Activated CD4-positive, CD25-positive, alpha-beta regulatory T cell treated with anti-CD3 and anti-CD28 coated beads, Interleukin-2, amount 50 U/mL, for 72 hours (primary cell): ENCODE results near the gene PDE7B.

Source experiments
- DNase-seq: peaks from one replicate; pipeline ENCODE4 v3.0.0; 2021

PDE7B gene

DNA sequence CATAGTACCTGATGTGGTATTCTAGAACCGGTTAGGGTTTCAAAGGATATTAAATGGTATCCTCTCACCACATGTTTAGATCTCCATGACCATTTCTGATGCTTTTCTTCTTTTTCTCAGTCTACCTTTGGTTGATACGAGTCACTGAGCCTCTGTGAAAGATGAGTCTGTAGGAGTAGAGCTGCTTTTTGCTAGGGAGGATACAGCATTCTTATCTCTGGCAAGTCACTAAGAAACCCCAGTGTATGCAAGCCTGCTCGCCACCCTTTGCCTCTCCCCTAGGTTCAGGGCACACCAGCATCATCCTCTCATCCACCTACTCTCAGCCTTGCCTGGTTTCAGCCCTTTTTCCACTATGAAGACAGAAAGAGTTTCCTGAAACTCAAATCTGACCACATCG lies 308.7 kb downstream of the PDE7B start:
- DNase-seq: no peak

DNA sequence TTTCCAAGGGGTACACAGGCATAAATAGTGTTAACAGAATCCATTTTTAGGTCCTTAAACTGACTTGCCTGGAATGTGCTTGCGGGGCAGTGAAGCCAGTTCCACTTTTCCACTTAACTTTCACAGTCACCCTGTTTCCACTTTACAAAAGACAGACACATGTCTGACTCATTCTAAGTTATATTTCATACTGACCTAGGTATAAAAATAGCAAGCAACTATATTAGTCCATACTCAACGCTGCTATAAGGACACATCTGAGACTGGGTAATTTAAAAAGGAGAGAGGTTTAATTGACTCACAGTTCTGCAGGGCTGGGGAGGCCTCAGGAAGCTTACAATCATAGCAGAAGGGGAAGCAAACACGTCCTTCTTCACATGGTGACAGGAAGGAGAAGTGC lies 310.4 kb downstream of the PDE7B start:
- DNase-seq: no peak

DNA sequence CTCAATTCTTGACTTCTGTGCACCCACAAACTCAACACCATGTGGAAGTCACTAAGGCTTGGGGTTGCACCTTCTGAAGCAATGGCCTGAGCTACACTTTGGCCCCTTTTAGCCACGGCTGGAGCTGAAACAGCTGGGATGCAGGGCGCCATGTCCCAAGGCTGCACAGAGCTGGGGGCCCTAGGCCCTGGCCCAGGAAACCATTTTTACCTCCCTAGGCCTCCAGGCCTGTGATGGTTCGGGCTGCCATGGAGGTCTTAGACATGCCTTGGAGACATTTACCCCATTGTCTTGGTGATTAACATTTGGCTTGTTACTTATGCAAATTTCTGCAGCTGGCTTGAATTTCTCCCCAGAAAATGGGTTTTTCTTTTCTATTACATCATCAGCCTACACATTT lies 311.8 kb downstream of the PDE7B start:
- DNase-seq: no peak

DNA sequence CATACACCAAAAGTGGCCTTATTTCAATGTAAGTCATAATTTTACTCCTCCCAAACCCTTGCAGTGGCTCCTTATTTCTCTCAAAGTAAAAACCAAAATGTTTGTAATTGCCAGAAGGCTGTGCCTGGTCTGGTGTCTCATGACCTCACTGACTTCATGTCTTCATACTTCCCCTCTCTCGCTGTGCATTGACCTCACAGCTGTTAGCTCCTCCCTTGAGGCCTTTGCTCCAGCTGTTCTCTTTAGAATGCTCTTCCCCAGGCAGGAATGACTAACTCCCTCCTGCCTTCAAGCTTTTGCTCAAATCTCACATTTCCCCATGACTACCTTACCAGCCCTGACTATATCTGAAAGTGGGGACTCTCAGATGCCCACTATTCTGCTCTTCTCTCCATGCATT lies 315.3 kb downstream of the PDE7B start:
- DNase-seq: no peak

DNA sequence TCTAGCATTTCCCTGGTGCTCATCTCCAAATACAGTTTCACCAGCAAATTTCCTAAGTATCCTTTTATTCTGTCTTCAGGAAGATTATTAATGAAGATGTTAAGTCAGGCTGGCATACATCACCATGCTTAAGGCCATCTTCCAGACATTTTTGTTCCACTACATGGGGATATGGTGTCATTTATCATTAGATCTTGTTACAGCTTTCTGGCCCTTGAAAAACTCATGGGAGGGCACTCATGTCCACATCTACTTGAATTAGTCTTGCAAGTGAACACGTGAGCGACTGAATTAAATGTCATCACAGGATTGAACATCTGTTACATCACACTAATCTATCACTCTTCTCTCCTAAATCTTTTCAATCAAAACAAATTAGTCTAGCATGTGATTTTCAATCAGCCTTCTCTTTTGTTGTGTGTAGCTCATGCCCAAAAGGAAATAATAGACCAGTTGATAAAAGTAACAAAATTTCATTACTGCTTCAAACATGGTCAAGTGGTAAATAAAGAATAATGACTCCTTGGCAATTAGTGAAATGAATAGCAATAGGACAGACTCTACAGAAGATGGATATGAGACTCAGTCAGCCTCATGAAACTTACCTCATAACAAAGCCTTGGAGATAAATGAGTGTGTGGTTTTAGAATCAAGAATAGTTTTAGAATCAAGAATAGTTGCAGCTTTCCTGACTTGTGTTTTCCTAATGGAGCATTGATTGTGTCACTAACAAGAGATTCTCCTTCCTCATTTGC lies 318.1 kb downstream of the PDE7B start:
- DNase-seq: no peak

DNA sequence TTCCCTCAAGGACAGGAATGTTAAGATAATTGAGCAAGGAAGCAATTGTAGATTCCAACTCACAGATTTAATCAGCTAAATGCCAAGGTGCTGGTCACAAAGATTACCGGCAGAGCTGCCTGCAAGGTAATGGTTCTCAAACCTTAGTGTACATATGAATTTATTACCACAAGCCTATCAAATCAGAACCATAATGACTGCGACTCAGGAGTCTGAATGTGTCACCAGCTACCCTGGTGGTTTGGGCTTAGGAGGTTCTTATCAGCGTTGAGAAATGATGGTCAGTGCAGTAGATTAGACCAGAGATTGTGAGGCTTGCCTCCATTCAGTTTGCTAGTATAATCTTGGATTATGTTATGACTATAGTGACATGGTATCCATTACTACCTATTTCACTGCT lies 319.7 kb downstream of the PDE7B start:
- no peak for DNase-seq

DNA sequence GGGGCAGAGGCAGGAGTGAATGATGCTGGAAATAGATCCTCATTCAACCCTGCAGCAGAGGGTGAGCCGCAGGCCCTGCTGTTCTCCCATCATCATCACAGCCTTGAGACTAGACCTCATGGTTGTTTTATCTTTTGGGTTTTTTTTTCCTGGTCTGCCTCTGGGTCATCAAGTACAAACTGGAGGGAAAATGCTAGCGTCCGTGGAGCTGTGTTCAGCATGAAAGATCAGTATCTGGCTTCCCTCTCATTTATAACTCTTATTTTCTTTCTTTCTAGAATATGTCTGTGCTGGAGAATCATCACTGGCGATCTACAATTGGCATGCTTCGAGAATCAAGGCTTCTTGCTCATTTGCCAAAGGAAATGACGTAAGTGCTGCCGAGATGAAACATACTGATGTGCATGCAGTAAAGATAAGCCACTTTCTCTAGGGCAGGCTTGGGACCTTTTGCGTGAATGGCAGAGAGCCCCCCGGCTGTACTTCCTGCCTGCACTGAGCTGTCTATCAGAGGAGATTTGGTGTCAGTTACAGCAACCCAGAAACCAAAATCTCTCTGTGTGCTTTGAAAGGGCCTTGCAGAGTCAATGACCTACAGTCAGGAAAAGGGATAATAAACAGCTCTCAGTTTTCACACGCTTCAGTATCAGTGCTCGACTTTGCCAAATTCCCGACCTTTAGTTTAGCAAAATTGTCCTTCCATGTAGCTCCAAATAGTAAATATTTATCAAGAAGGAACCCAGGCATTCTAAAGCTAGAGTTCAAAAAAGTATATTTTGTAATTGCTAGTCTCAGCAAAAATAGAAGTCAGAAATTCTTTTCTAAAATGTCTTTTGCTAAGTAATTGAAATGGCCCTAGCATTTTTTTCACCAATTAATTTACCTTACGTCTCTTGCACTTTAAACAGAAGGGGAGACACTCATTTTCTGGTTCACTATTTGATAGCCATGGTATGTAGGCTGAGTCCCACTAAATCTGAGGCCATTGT lies 322.3 kb downstream of the PDE7B start:
- no peak for DNase-seq

DNA sequence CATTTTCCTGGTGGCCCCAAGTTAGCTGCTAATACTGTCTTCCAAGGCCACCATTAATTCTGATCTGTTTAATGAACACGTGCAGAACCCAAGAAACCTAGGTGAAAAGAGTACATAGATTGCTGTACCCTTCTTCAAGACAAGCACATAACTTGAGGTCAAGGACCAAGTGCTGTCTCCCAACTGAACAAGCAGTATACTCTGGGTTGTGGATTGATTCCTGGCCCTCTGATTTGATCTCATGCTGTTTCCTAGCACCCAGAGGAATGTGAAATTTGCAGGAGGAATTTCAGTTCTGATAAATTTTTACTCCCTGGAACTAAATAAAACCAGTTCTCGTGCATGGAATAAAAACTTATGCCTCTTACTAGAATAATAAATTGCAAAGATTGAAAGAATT lies 323.0 kb downstream of the PDE7B start:
- no peak for DNase-seq

DNA sequence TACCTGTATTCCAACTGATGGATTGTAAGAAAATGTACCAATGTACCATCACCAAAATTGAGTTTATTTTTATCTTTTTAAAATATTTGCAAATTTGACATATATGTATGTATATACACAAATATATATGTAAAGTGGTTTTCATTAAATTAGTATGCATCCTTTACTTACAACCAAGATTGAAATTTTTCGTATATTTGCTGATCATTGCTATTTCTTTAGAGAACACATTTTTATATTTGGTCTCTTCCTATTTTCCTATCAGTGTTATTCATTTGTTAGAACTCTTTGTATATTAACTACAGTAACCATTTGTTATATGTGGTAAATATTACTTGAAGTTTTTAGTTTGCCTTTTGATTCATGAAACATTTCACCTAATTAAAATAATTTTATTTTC lies 324.4 kb downstream of the PDE7B start:
- no peak for DNase-seq

DNA sequence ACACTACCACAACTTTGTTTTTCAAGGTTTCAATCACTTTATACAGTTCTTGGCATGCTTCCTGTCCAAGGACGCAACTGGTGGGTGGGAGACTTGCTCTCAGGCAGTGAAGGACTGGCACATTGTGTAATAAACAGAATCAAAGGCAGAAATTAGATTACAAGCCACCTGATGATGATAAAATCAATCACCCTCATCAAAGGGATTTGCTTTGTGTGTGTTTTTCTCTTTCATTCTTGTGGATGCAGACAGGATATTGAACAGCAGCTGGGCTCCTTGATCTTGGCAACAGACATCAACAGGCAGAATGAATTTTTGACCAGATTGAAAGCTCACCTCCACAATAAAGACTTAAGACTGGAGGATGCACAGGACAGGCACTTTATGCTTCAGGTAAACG lies 327.2 kb downstream of the PDE7B start:
- DNase-seq: no peak

DNA sequence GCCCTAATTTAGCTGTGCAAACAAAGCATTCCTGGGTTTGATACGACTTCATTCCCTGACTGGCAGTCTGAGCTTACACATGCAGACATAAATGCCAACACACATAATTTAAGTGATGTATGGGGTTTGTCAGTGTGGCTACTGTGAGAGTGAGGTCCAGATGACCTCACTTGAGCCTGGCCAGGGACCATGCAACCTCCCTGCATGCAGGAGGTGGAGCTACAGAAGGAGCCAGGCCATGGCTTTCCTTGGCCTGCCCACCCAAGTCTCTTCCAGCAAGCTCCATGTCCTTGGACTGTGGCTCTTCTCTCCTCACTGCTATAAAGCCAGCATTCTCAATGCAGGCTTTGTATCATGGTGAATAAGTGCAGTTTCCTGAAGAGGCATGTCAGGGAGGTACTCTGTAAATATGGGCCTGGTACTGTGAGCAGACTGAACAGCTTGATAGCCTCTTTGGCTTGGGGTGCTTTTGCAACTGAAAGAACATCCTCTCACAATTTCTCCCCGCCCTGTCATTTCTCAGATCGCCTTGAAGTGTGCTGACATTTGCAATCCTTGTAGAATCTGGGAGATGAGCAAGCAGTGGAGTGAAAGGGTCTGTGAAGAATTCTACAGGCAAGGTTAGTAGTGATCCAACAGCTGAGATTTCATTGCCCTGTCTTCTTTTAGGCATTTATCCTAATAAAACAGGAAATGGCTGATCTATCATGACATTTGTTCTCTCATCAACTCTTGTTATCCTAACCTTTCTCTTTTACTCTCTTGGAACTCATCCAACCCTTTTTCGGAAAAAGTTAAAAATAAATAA lies 329.4 kb downstream of the PDE7B start:
- DNase-seq: no peak

DNA sequence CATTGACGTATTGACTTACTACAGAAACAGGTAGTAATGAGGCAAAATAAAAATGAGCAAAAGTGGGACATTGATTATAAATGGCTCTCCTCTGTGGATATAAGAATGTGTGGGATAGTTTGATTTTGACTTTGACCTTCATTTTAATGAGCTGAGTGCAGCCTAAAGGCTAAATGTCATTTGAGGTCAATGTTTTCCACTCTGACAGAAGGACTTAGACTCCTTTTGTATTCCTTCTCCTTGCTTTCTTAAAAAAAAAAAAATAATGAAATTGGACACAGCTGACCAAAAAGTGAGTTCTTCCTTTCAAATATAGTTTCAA lies 330.0 kb downstream of the PDE7B start:
- no peak for DNase-seq

DNA sequence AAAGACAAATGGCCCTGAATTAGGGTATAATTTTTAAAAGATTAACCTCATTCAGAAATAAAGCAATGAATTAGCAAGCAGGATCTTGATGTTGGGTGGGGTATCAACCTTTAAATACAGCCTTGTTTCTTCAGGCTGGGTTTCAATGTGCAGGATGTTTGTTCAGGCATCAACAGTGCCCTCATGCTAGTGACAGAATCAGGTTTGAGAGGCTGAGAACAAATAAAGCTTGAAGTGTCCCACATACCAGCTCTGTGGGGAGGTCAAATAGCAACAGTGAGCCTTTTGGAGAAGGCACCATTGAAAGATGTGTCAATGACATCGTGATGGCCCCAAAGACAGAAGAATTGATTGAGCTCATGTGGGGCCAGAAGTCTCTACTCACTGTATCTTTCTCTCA lies 330.4 kb downstream of the PDE7B start:
- DNase-seq: no peak

DNA sequence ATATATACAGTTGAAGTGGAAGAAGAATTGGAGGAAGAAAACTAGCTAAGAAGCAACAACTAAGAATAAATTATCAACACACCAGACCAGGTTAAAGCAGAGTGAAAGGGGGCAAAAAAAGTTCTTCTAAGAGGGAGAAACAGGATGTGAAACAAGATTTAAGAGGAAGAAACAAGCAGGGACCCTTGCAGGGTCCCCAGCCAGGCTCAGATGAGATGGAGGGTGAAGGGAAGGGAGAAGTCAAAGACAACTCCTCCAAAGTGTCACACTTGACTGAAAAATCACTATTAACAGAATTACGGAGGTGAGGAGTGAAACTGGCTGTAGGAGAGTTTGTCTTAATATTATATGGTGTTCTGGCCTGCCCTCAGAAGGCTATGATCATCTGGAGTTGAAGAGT lies 333.2 kb downstream of the PDE7B start:
- no peak for DNase-seq

DNA sequence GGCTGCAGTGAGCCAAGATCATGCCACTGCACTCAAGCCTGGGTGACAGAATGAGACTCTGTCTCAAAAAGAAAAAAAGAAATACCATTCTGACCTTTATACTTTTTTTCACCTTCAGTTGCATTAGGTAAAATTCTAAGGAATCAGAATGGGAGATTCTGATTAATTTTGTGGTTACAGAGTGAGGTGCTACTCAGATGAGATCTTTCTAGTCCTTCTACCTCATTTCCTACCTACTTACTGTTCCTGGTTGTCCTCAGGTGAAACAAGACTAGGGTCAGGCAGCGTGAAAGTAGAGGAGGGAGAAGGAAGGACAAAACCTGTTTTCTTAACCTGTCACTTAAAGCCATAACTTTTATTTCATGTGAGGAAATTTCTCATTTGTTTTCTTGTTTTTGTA lies 334.9 kb downstream of the PDE7B start:
- no peak for DNase-seq

DNA sequence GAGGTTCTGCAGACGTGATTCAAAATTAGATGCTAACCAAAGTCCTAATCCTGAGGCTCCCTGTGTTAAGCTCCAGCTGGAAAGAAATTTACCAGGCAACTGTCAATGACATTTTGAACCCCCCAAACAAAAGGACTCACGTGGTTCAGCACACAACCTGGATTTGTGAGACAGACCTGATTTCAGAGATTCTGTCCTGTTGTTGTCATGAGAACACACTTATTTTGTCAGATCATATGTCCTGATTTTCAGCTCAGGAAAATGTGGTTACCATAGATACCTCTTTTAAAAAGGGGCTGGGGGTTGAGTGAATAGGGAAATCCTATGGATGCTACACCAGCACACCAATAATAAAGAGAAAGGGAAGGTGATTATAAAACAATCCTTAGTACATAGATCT lies 337.0 kb downstream of the PDE7B start:
- no peak for DNase-seq

DNA sequence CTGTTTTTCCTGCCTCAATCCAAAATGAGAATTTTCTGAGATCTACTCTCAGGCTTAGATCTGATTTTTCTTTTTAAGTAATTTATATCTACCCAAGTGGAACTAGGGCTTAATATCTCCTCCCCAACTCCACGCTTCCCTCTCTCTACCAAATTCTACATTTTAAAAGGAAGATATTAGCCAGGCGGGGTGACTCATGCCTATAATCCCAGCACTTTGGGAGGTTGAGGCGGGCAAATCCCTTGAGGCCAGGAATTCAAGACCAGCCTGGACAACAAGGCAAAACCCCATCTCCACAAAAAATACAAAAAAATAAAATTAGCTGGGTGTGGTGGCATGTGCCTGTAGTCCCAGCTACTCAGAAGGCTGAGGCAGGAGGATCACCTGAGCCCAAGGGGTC lies 337.6 kb downstream of the PDE7B start:
- DNase-seq: no peak

DNA sequence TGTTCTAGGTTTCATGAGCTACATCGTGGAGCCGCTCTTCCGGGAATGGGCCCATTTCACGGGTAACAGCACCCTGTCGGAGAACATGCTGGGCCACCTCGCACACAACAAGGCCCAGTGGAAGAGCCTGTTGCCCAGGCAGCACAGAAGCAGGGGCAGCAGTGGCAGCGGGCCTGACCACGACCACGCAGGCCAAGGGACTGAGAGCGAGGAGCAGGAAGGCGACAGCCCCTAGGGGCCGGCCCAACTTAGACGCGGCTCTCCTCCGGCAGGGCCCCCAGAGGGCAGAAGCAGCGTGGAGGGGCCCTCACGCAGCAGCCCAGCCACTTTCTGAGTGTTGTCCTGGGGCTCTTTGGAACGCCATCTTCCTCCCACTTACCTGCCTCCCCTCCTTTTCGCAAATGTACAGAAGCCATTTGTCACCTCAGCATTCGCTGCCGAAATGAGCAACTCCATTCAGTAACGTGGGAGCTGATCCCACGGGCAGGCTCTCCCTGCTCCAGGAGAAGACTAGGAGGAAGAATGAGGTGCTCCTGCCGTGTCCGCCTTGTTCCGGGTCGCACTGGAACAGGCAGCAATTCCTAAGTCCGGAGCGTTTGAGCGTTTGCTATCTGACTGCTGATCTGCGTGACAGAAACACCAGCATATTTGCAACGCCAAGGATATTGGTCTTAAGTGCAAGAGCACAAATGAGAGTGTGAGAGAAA lies 340.3 kb downstream of the PDE7B start:
- no peak for DNase-seq

DNA sequence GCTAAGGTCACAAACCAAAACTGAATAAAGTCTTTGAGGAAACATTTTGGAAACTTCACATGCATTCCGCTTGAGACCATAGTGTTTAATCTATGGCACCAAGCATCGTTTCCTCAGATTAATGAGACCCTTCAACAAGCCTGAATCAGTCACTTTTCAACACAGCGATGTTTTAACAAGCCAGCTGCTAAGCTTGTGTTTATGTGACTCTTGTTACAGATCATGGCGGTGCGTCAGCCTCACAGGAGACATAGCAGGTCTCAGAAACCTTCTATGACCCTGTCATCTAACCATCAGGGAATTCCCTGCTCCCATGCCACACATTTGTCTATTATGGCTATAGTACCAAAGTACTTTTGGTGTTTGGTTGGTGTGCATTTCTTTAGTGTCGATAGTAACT lies 341.4 kb downstream of the PDE7B start:
- DNase-seq: no peak

DNA sequence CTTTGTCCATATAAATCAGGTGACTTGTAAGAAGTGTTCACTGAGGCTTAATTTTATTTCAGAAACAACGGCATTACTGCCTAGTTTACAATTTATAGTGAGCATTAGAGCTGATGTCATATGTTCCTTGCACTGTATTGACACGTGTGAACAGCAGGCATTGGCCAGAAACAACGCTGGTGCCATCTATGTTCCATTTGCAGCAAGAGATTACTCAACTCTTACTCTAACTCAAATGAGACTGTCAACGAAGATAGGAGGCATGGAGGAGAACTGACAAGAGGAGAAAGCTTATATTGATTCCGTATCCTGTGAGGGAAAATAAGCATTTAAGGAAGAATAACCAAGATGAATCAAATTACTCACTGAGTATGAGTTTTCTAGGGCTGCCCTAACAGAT lies 350.2 kb downstream of the PDE7B start:
- no peak for DNase-seq

DNA sequence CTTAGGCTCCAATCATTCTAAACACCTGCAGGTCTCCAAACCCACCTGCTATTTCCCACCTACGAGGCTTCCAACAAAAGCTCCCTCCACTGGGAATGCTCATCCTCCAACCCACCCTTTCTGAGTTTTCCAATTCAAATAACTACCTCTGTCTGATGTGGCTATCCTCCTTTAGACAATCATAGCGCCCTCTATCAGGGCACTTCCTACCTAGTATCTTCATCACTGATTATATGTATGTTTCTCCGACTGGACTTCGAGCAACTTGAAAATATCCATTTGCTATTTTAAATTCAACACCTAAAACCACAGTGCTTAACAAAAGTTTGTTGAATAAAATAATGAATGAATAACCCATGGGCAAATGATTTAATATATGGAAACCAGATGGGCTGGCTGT lies 357.3 kb downstream of the PDE7B start:
- no peak for DNase-seq

DNA sequence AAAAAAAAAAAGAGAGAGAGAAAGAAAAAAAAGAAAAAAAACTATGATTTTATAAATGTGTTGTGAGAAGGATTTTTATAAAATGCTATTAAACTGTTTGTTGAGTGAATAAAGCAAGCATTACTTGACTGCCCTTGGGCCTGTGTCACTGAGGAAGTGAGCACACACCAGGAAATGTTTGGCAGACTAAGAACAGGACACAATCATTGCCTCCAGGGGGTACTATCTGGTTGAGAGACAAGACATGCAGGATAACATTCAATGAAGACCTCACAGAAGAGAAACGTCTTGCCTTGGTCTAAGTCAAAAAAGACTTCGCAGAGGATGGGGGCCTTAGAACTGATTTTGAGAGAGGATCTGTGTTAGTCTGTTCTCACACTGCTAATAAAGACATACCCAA lies 358.0 kb downstream of the PDE7B start:
- DNase-seq: no peak
